Urothelium cell line (cell line): ENCODE measurements around the gene CEBPB.

Experiments used
- DNase-seq: peaks from one replicate; pipeline ENCODE4 v3.0.0; 2011; ENCODE audit warnings: low spot score, mixed read lengths
- FAIRE-seq: peaks from 2 replicates; lab custom pipeline; 2011; peaks lifted over from hg19 to GRCh38; lab: Jason Lieb, UNC

Gene CEBPB

GRCh38 chr20:50224052-50224451, 33.4 kb downstream of the CEBPB start:
- FAIRE-seq = no peak
- DNase-seq = no peak

GRCh38 chr20:50224531-50225255, 34.1 kb downstream of the CEBPB start:
- DNase-seq = peak; percentile 60
- peak; percentile 55 for FAIRE-seq

GRCh38 chr20:50226093-50226974, 35.7 kb downstream of the CEBPB start:
- peak; percentile 73 for DNase-seq

GRCh38 chr20:50227506-50227905, 36.9 kb downstream of the CEBPB start:
- FAIRE-seq (peak; percentile 23), DNase-seq (no peak)

More at GRCh38 chr20:50226093-50226974, 35.7 kb downstream of the CEBPB start:
- FAIRE-seq = peak; percentile 55

- no peak for FAIRE-seq
- no peak for DNase-seq
Measured at GRCh38 chr20:50229156-50229607, 38.6 kb downstream of the CEBPB start.

GRCh38 chr20:50230184-50230583, 39.6 kb downstream of the CEBPB start:
- FAIRE-seq (peak; percentile 77), DNase-seq (no peak)

DNA sequence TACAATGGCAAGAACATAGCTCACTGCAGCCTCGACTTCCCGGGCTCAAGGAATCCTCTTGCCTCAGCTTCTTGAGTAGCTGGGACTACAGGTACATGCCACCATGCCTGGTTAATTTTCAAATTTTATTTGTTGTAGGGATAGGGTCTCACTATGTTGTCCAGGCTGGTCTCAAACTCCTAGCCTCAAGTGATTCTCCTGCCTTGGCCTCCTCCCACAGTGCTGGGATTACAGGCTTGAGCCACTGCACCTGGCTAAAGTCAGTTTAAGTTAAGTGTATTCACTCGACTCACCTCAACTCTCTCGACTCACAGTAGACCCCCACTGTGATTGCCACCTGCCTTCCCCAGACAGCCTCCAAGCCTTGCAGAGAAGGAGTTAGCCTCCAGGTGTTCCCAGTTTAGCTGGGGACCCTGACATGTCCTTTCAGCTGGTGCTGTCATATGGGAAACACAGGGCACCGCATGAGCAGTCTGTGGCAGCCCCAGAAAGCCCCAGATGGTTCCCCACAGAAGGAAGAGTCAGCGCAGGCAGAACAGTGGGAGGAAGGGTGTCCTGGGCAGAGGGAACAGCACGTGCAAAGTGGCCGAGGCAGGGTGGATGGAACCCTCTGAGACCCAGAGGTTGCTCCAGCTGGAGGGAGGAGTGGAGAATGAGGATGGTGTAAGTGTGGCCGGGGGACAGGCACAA, 40.4 kb downstream of the CEBPB start:
- FAIRE-seq (no peak), DNase-seq (no peak)

DNA sequence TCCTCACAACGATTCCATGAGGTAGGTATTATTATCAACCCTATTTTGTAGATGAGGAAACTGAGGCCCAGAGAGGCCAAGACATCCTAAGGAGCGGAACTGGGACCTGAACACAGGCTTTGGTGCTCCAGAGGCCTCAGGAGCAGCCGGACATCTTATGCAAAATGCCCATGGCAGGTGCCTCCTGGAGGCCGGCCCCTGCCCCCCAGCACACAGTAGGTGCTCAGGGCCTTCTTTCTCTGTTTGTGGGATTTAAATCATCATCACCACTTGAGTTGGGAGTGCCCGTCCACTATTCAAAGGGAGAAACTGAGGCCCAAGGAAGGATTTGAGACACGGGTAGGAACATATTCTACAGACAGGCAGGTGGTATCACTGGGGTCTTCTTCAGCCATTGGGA, 41.2 kb downstream of the CEBPB start:
- FAIRE-seq (no peak), DNase-seq (no peak)

DNA sequence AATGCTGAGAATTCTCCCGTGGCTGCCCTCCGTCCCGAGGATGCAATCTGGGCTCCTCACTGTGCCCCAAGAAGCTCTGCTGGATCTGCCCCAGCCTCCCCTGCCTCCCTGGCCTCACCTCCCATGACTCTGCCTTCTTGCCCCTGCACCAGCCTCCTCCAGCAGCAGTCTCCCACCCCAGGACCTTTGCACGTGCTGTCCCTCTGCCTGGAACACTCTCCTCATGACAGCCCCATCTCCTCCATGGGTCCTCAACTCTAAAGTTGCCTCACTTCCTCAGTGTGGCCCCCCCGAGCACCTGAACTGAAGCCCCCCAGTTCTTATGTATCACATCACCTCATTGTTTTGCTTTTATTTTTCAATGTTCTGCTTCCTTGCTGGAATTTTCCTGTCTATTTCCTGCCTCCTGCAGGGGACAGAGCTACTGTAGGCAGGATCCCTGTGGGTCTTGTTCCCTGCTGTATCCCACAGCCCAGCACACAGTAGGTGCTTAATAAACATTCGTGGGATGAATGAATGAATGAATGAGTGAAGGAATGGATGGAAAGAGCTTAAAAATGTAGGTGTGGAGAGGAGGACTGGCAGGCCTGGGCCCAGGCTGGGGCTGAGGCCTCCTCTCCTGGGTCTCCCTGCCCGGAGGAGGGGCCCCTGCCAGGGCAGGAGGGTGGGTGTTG, 42.2 kb downstream of the CEBPB start:
- FAIRE-seq (no peak), DNase-seq (no peak)

GRCh38 chr20:50233325-50234212, 42.9 kb downstream of the CEBPB start:
- DNase-seq (no peak), FAIRE-seq (peak; percentile 23)

GRCh38 chr20:50234288-50234687, 43.7 kb downstream of the CEBPB start:
- DNase-seq (no peak), FAIRE-seq (no peak)

- FAIRE-seq (no peak), DNase-seq (no peak)
Measured at GRCh38 chr20:50237349-50237748, 46.7 kb downstream of the CEBPB start.

DNA sequence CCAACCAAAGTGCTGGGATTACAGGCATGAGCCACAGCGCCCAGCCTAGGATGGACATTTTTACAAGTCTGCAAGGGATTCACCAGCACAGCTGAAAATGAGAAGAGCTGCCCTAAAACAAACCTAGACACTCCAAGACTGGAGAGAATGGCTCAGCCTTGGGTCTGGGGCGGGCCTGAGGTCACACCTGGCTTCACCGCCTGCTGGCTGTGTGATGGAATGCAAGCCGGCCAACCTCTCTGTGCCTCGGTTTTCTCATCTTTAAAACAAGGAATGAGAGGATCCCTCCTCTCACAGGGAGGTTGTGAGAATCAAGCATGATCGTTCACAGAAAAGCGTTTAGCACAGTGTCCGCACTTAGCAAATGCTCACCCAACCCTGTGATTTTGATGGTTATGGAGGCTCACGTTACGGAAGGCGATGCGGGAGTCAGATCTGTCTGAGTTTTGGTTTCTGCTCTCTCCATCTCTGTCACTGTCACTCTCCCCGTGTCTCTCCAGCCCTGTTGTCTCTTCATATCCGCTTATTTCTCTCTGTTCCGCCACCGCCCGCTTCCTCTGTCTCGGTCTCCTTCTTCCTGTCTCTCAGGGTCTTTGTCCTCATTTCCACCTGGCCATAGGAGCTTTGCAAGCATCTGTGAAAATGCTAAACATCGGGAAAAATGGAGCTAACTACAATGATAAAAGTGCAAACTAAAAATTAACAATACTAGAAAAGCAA, 47.6 kb downstream of the CEBPB start:
- FAIRE-seq = no peak
- no peak for DNase-seq

DNA sequence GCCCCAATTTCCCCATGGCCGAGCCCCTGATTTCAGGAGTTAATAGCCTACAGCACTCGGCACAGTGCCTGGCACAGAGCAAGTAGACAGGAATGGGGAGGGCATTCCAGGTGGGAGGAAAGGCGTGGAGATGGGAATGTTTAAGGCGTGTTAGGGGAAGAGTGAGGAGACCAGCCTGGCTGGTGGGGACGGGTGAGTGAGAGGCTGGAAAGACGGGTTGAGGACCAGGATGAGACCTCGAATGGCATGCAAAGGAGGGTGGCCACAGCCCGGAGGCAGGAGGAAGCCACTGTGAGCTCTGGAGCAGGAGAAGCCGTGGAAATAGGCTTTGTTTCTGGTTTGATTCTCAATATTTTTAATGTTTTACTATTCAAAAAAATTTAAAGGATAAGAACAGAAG, 49.5 kb downstream of the CEBPB start:
- no peak for DNase-seq
- no peak for FAIRE-seq

DNA sequence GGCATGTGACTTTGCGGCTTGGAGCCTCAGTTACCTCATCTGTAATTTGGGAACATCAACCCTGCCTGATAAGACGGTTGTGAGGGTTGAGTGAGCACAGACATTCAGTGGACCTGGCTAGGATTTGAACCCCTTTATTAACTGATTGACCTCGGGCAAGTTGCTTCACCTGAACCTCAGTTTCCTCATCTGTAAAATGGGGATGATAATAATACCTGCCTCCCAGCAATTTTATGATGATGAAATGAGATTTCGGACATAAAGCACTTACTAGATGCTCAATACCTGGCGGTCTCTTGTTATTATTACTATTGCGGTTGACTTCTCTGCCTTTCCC, 51.5 kb downstream of the CEBPB start:
- DNase-seq = no peak
- no peak for FAIRE-seq
